ENCODE measurements around the gene BCAP31. TPM values are rescaled to one million over a fixed set of nuclear protein-coding genes. Genes with fewer than 3 reads are reported as not detected.

The BCAP31 gene
- total and polyA plus RNA-seq, 2 of the 13 experiments (the other 11 are each of a cell fraction or from before 2014, with no cell fraction given) = 139 to 178 TPM

- CTCF ChIA-PET (ENCODE audit: low intra/inter-chr PET ratio, low total read pairs) = no interaction called here
- H2AFZ ChIP-seq (ENCODE audit: low read length) = no peak overlapping the region
- peaks cover 5 to 9% of the 10 kb centered on the region in 2 experiments; a peak in 3 of 5 replicates for H3K36me3 ChIP-seq (replicated peaks in 1 of 2; ENCODE audit: control insufficient read depth in 1 of 2, insufficient read depth in 2 of 2, low read length in 2 of 2)
- intact Hi-C loops (cut with micrococcal nuclease; ENCODE audit: unreplicated experiment) = no loop called here
- POLR2A ChIA-PET = no interaction called here
- ATAC-seq = no peak
- in situ Hi-C loops (cut with HindIII; ENCODE audit: extremely low pct_ligation_motif_present, low pct_unique_long_range_greater_than_20kb) = no loop called here
- no peaks in the 10 kb centered on the region for H3K79me2 ChIP-seq (ENCODE audit: insufficient read depth, low read length)
- no peak overlapping the region for H3K9ac ChIP-seq (ENCODE audit: insufficient read depth, low read depth, low read length)
- no peak for DNase-seq (ENCODE audit: low spot score)
- 0 out of 2 replicates have a peak, but pooled peaks cover 3% of the 10 kb centered on the region for H4K20me1 ChIP-seq (ENCODE audit: insufficient read depth, low read length)
- no peak overlapping the region for H3K27ac ChIP-seq (ENCODE audit: extremely low read length, insufficient read depth, low read length)
- H3K9me3 ChIP-seq (ENCODE audit: low read length) = no peaks in the 10 kb centered on the region
- WGBS (ENCODE audit: low lambda C conversion rate) = no CpG with 5 or more reads among the region's 12 CpGs
- no TSS peak for BruUV-seq (replicated peaks)
- no peak overlapping the region for H3K4me3 ChIP-seq (replicated peaks in 1 of 3; ENCODE audit: insufficient read depth in 1 of 3, low read depth in 2 of 3, low read length in 3 of 3)
- FAIRE-seq = no peak
- TF ChIP-seq NFKB2 (CRISPR knock-in tag; IDR thresholded peaks at IDR 0.05; ENCODE audit: borderline replicate concordance) (no peak), RFXAP (CRISPR knock-in tag; IDR thresholded peaks at IDR 0.05; ENCODE audit: borderline replicate concordance) (no peak), MAFG (CRISPR knock-in tag; IDR thresholded peaks at IDR 0.05) (no peak), ZBTB34 (CRISPR knock-in tag; IDR thresholded peaks at IDR 0.05) (no peak), POGK (CRISPR knock-in tag; conservative IDR thresholded peaks at IDR 0.05) (no peak), NFE2L1 (CRISPR knock-in tag; IDR thresholded peaks at IDR 0.05; ENCODE audit: borderline replicate concordance) (no peak), PPARG (CRISPR knock-in tag; conservative IDR thresholded peaks at IDR 0.05) (no peak), HBP1 (CRISPR knock-in tag; IDR thresholded peaks at IDR 0.05; ENCODE audit: low read depth) (no peak), ZNF773 (CRISPR knock-in tag; IDR thresholded peaks at IDR 0.05; ENCODE audit: borderline replicate concordance) (no peak), ZNF766 (CRISPR knock-in tag; IDR thresholded peaks at IDR 0.05; ENCODE audit: borderline replicate concordance) (no peak), SIX4 (CRISPR knock-in tag; IDR thresholded peaks at IDR 0.05) (no peak)
- no peaks in the 10 kb centered on the region for H3K27me3 ChIP-seq (ENCODE audit: control insufficient read depth in 1 of 2, insufficient read depth in 2 of 2, low read length in 2 of 2)
- H3K4me1 ChIP-seq (ENCODE audit: insufficient read depth, low read length) = peaks cover 14% of the 10 kb centered on the region
- H3K4me2 ChIP-seq (ENCODE audit: low read depth, low read length) = no peak overlapping the region
Observed at GRCh38 chrX:153701706-153702105, 22.5 kb downstream of the BCAP31 start.

Data from HepG2 (cell line).